GM18511 (cell line): ENCODE results near the gene TTC6.

Experiments used
- ATAC-seq: cut with Tn5 transposase; IDR thresholded peaks from one replicate; pipeline ENCODE4 v1.9.1; 2021; ENCODE audit warnings: mild to moderate bottlenecking, moderate library complexity; ENCODE audit not compliant: unreplicated experiment

The TTC6 gene

GRCh38 chr14:37623971-37624370 is 28.5 kb downstream of the TTC6 start:
- no peak for ATAC-seq

- no peak for ATAC-seq
Observed at GRCh38 chr14:37625597-37626595, 30.5 kb downstream of the TTC6 start.

GRCh38 chr14:37637341-37637740 is 41.9 kb downstream of the TTC6 start:
- ATAC-seq = no peak

GRCh38 chr14:37638599-37638998 is 43.2 kb downstream of the TTC6 start:
- no peak for ATAC-seq

- no peak for ATAC-seq
Observed at GRCh38 chr14:37641117-37641516, 45.7 kb downstream of the TTC6 start.

GRCh38 chr14:37642125-37642524 is 46.7 kb downstream of the TTC6 start:
- ATAC-seq = no peak

GRCh38 chr14:37643701-37644100 is 48.3 kb downstream of the TTC6 start:
- ATAC-seq = no peak
